Caco-2 (cell line): ENCODE measurements around the gene MAML1. TPM values are rescaled to one million over a fixed set of nuclear protein-coding genes. Genes with fewer than 3 reads are reported as not detected.

Experiments used
- BruUV-seq: library from RNA; stranded (reverse); fragments of 400-500 nt; replicated peaks from 2 replicates; lab custom pipeline; 2021; lab: Mats Ljungman, UMichigan
- CTCF ChIA-PET: fragments of 300-600 bp; sonication (Branson Sonifier 250); formaldehyde crosslinking; loops from one replicate; lab custom pipeline; 2022; ENCODE audit warnings: antibody characterized with exemption; lab: Charles Lee
- POLR2A ChIA-PET: fragments of 300-600 bp; sonication (Branson Sonifier 250); formaldehyde crosslinking; loops from one replicate; lab custom pipeline; 2022; ENCODE audit warnings: antibody characterized with exemption; lab: Charles Lee
- DNase-seq, 2 experiments: peaks; one replicate each; pipeline versions ENCODE4 v3.0.0 to v3.0.0-alpha.2; 2020 to 2022
- H3K27me3 ChIP-seq: replicated peaks from 2 replicates; pipeline ENCODE4 v1.6.0; 2011; ENCODE audit warnings: low read length; ENCODE audit not compliant: control insufficient read depth, insufficient read depth
- H3K36me3 ChIP-seq: 2 replicates; pipeline ENCODE4 v1.5.1; 2011; ENCODE audit warnings: low read length; ENCODE audit not compliant: control insufficient read depth, insufficient read depth
- H3K4me1 ChIP-seq: fragments of 250-450 bp; sonication (Bioruptor Pico); 2 replicates; pipeline ENCODE4 v1.5.1; 2020; ENCODE audit warnings: mild to moderate bottlenecking
- H3K4me3 ChIP-seq: 2 replicates; pipeline ENCODE4 v1.5.1; 2011; ENCODE audit warnings: low read depth, mild to moderate bottlenecking, control low read depth, low read length
- H3K9me3 ChIP-seq: fragments of 250-450 bp; sonication (Bioruptor Pico); 2 replicates; pipeline ENCODE4 v1.5.1; 2020; ENCODE audit warnings: mild to moderate bottlenecking, moderate library complexity
- H3K27ac Mint-ChIP-seq: one replicate; pipeline ENCODE4 v1.8.0; 2022; ENCODE audit warnings: mixed read lengths; ENCODE audit not compliant: unreplicated experiment
- H3K27me3 Mint-ChIP-seq: one replicate; pipeline ENCODE4 v1.8.0; 2022; ENCODE audit warnings: mixed read lengths; ENCODE audit not compliant: insufficient read depth, unreplicated experiment
- H3K36me3 Mint-ChIP-seq: one replicate; pipeline ENCODE4 v1.8.0; 2022; ENCODE audit warnings: mild to moderate bottlenecking, mixed read lengths; ENCODE audit not compliant: insufficient read depth, unreplicated experiment
- H3K4me1 Mint-ChIP-seq: one replicate; pipeline ENCODE4 v1.8.0; 2022; ENCODE audit warnings: low read depth, mixed read lengths; ENCODE audit not compliant: unreplicated experiment
- H3K4me3 Mint-ChIP-seq: one replicate; pipeline ENCODE4 v1.8.0; 2022; ENCODE audit warnings: mild to moderate bottlenecking, moderate library complexity, mixed read lengths; ENCODE audit not compliant: unreplicated experiment
- H3K9me3 Mint-ChIP-seq: one replicate; pipeline ENCODE4 v1.8.0; 2022; ENCODE audit warnings: mixed read lengths; ENCODE audit not compliant: unreplicated experiment
- CTCF ChIP-seq, 2 experiments: fragments of 200-600 bp in 1 of 2; IDR thresholded peaks; 1 replicate in 1 of 2; 2 replicates in 1 of 2; pipeline versions ENCODE4 v1.5.1 to v1.8.0; 2011 to 2022; ENCODE audit warnings: antibody characterized with exemption in 1 of 2, control low read depth in 1 of 2, inconsistent platforms in 1 of 2, low read depth in 1 of 2, low read length in 1 of 2, mild to moderate bottlenecking in 1 of 2, moderate library complexity in 1 of 2; ENCODE audit not compliant: insufficient read depth in 1 of 2, severe bottlenecking in 1 of 2, unreplicated experiment in 1 of 2
- intact Hi-C: fragments of 100-400 bp; cut with micrococcal nuclease; formaldehyde crosslinking; loops from one replicate; pipeline ENCODE4 v1.10.0; 2022; ENCODE audit not compliant: unreplicated experiment
- total RNA-seq: library from RNA; stranded (reverse); gene quantifications from 2 replicates; pipeline ENCODE4 v1.2.3, GENCODE V29; 2022

MAML1 gene
- total RNA-seq, 1 experiment from 2014 or later, result 41.3 TPM

GRCh38 chr5:179746872-179747271 is 14.2 kb downstream of the MAML1 start:
- Mint-ChIP-seq H3K27me3 (no peaks in the 10 kb centered on the region), H3K27ac (no peak overlapping the region), H3K4me1 (no peaks in the 10 kb centered on the region), H3K36me3 (peaks cover 41% of the 10 kb centered on the region), H3K4me3 (no peak overlapping the region), H3K9me3 (no peaks in the 10 kb centered on the region)
- TF ChIP-seq CTCF (IDR thresholded peaks at IDR 0.05; ENCODE audit: insufficient read depth in 1 of 2, low read depth in 1 of 2, low read length in 1 of 2, severe bottlenecking in 1 of 2, unreplicated experiment in 1 of 2), result no peak
- no peaks in the 10 kb centered on the region for H3K36me3 ChIP-seq
- H3K9me3 ChIP-seq, result no peaks in the 10 kb centered on the region
- no peak for DNase-seq
- intact Hi-C loops, result no loop called here
- CTCF ChIA-PET, result interaction anchor here (0.6 kb wide), 1 partner anchor 8 kb away, joined by 3 read pairs; no protein-coding TSS in a partner anchor
- POLR2A ChIA-PET, result no interaction called here
- H3K4me3 ChIP-seq, result no peak overlapping the region
- no peaks in the 10 kb centered on the region for H3K27me3 ChIP-seq
- BruUV-seq, result no TSS peak
- no peaks in the 10 kb centered on the region for H3K4me1 ChIP-seq

GRCh38 chr5:179747811-179748210 is 15.2 kb downstream of the MAML1 start:
- no peak overlapping the region for H3K4me3 Mint-ChIP-seq
- no peaks in the 10 kb centered on the region for H3K4me1 ChIP-seq
- no TSS peak for BruUV-seq
- no peaks in the 10 kb centered on the region for H3K27me3 ChIP-seq
- TF ChIP-seq CTCF (IDR thresholded peaks at IDR 0.05; ENCODE audit: insufficient read depth in 1 of 2, low read depth in 1 of 2, low read length in 1 of 2, severe bottlenecking in 1 of 2, unreplicated experiment in 1 of 2), result no peak
- H3K4me1 Mint-ChIP-seq, result no peaks in the 10 kb centered on the region
- POLR2A ChIA-PET, result no interaction called here
- no peak overlapping the region for H3K27ac Mint-ChIP-seq
- intact Hi-C loops, result no loop called here
- no peaks in the 10 kb centered on the region for H3K27me3 Mint-ChIP-seq
- H3K36me3 ChIP-seq, result no peaks in the 10 kb centered on the region
- H3K9me3 Mint-ChIP-seq, result no peaks in the 10 kb centered on the region
- CTCF ChIA-PET, result no interaction called here
- no peaks in the 10 kb centered on the region for H3K9me3 ChIP-seq
- no peak for DNase-seq
- H3K4me3 ChIP-seq, result no peak overlapping the region
- peaks cover 43% of the 10 kb centered on the region for H3K36me3 Mint-ChIP-seq

- no peak for TF ChIP-seq CTCF (IDR thresholded peaks at IDR 0.05; ENCODE audit: insufficient read depth in 1 of 2, low read depth in 1 of 2, low read length in 1 of 2, severe bottlenecking in 1 of 2, unreplicated experiment in 1 of 2)
- intact Hi-C loops, result no loop called here
- Histone ChIP-seq H3K4me1 (peaks cover 14% of the 10 kb centered on the region), H3K27me3 (no peaks in the 10 kb centered on the region), H3K36me3 (no peaks in the 10 kb centered on the region), H3K9me3 (no peaks in the 10 kb centered on the region), H3K4me3 (no peak overlapping the region)
- H3K27ac Mint-ChIP-seq, result no peak overlapping the region
- H3K27me3 Mint-ChIP-seq, result no peaks in the 10 kb centered on the region
- H3K36me3 Mint-ChIP-seq, result peaks cover 40% of the 10 kb centered on the region
- ChIA-PET POLR2A (interaction anchor here (0.6 kb wide), 1 partner anchor 72 kb away, joined by 4 read pairs; no protein-coding TSS in a partner anchor), CTCF (interaction anchor here (0.7 kb wide), 1 partner anchor 61 kb away, joined by 3 read pairs; no protein-coding TSS in a partner anchor)
- H3K4me3 Mint-ChIP-seq, result no peak overlapping the region
- no peaks in the 10 kb centered on the region for H3K9me3 Mint-ChIP-seq
- BruUV-seq, result no TSS peak
- DNase-seq, result no peak
- peaks cover 17% of the 10 kb centered on the region for H3K4me1 Mint-ChIP-seq
These were observed 17.4 kb downstream of the MAML1 start for GRCh38 chr5:179749857-179750508.
